ENCODE data around the gene ACO2. TPM values are rescaled to one million over a fixed set of nuclear protein-coding genes. Genes with fewer than 3 reads are reported as not detected.
"Not testable (repeated sequence)": the region's sequence is repeated elsewhere in the genome, so short reads cannot be mapped to it uniquely, and the experiment has no call there.

The ACO2 gene
- total RNA-seq, 1 donor from 2014 or later = 122 TPM

- no peak for DNase-seq (ENCODE audit: low read depth)
Observed at GRCh38 chr22:41539146-41540005, 70.5 kb downstream of the ACO2 start.

- DNase-seq (ENCODE audit: low read depth) = no peak
Observed at GRCh38 chr22:41540006-41540315, 71.0 kb downstream of the ACO2 start.

DNA sequence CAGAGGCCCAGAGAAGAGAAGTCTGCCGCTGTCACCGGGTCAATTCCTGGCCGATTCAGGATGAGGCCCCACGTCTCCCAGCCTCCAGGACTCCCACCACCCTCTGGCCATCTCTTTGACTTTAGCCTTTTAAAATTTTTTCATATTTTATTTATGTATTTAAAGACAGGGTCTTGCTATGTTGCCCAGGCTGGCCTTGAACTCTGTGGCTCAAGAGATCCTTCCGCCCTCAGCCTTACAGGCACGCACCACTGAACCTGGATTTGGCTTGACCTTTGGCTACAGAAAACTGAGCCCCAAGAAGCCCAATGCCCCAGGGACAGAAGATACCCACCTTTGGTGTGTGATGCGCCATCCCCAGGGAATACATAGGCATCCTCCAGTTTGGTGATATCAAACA is 71.4 kb downstream of the ACO2 start:
- no peak for DNase-seq (ENCODE audit: low read depth)

GRCh38 chr22:41541484-41541883 is 72.6 kb downstream of the ACO2 start:
- no peak for DNase-seq (ENCODE audit: low read depth)

DNA sequence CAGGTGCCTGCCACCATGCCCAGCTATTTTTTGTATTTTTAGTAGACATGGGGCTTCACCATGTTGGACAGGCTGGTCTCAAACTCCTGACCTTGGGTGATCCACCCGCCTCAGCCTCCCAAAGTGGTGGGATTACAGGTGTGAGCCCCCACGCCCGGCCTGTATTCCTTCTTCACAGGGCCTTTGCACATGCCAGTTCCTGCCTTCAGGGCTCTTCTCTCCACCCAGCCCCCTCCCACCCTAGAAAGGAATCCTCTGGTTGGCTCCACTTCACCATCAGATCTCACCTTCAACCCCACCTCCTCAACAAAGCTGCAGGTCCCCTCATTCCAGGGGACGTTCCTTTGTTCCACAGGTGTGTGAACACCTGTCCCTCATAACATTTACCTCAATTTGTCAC is 73.3 kb downstream of the ACO2 start:
- no peak for DNase-seq (ENCODE audit: low read depth)

DNA sequence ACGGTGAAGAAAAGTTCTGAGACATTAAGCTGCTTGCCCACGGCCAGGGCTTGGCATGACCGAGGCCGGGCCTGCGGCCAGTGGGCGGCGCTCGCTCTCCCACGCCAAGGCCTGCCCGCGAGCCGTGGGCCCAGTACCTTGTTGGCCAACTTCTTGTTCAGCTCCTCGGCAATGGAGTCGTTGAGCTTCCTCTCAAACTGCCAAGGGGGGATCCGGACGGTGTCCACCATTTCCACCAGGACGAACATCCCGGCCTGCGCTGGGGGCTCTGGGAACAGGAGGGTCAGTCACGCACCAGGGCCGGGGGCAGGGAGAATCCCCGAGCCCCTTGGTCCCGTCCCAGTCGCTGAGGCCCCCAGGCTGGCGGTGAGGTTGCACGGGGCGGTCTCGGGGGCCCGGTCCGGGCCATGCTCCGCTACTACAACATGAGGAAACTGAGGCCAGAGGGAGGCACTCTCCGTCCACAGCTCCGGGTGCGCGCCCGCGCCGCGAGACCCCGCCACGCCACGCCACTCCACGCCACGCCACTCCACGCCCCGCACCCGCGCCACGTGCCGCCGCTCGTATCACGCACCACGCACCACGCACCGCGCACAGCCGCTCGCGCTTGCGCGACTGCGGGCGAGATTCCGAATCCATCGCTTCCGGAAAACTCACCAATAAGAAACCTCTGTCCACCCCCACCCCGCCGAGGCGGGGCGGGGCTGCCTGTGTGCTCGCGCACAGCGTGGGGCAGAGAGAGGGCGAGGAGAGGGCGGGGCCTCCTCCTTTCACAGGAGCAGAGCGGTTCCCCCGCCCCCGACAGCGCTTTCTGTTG is 75.1 kb downstream of the ACO2 start, which contains the start of gene POLR3H:
Gene POLR3H, minus strand, starts transcription at position 617 of the 817 bp plus-strand sequence. Its CDS starts 369 bp downstream, at position 248.
- DNase-seq (ENCODE audit: low read depth) = peak; percentile 98

GRCh38 chr22:41544671-41545476 is 76.0 kb downstream of the ACO2 start:
- DNase-seq (ENCODE audit: low read depth) = no peak

DNA sequence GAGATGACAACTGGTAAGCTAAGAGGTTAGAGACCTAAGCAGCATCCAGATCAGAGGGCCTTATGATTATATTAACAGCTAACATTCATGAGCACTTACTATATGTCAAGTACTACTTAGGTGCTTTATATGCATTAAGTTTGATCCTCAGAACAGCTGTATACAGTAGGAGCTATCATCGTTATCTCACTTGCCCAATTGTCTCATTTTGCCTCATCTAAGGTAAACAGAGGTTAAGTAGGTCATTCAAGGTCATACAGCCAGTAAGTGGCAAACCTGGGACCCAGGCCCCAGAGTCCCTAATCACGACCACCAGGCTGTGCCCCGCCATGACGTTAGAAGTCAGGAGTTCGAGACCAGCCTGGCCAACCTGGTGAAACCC is 79.9 kb downstream of the ACO2 start:
- DNase-seq (ENCODE audit: low read depth) = no peak

DNA sequence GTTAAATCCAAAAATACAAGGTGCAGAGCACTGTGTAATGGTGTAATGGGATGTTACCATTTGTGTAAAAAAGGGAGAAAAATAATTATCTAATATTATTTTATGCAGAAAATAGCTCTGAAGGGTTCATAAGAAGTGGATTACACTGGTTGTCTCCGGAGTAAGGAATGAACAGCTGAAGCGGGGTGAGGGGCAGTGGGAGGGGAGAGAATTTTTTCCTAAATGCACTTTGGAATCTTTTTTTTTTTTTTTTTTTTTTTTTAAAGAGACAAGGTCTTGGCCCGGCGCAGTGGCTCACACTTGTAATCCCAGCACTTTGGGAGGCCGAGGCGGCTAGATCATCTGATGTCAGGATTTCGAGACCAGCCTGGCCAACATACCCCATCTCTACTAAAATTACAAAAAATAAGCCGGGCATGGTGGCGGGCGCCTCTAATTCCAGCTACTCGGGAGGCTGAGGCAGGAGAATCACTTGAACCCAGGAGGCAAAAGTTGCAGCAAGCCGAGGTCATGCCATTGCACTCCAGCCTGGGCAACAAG is 82.1 kb downstream of the ACO2 start:
- DNase-seq (ENCODE audit: low read depth) = peak; percentile 75

- DNase-seq (ENCODE audit: low read depth) = no peak
Observed at GRCh38 chr22:41551877-41552582, 83.1 kb downstream of the ACO2 start.

DNA sequence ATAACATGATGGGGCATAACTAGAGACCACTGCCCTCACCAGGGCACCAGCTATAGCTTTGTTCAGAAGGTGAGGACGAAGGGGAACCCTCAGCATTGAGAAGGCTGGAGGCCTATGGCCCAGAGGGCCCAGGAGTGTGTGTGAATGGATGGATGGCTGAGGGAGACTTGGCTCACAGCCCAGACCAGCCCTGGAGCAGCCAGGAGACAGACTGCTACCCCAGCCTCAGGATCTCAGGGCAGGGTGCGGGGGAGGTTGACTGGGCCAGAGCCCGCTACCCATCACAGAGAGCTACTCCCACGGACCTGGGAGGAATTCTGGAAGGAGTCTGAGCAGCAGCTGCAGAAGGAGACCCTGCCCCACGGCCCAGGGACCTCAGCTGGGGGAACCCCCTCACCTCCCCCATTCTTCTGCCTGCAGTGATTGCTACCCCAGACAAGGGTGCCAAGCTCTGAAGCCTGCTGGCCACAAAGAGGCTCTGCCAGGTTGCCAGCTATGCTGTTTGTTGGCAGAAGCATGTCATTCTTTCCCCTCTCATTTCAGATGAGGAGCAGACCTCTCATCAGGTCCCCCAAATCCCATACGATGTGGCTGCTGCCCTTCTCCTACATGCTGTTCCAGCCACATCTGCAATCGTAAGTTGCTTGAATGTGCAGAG is 86.5 kb downstream of the ACO2 start:
- no peak for DNase-seq (ENCODE audit: low read depth)

- no peak for DNase-seq (ENCODE audit: low read depth)
Observed at GRCh38 chr22:41556561-41556960, 87.6 kb downstream of the ACO2 start.

- DNase-seq (ENCODE audit: low read depth) = peak; percentile 98
Observed at GRCh38 chr22:41557401-41558240, 88.7 kb downstream of the ACO2 start.

DNA sequence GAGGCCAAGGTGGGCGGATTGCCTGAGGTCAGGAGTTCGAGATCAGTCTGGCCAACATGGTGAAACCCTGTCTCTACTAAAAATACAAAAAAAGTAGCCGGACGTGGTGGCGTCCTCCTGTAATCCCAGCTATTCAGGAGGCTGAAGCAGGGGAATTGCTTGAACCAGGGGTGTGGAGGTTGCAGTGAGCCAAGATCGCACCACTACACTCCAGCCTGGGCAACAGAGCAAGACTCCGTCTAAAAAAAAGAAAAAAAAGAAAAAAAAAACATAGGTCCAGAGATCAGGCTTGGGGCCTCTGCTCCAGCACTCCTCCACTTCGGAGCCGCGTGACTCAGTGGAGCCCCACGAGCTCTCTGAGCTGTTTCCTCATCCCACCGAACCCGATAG is 89.3 kb downstream of the ACO2 start:
- DNase-seq (ENCODE audit: low read depth) = not testable (repeated sequence)

DNA sequence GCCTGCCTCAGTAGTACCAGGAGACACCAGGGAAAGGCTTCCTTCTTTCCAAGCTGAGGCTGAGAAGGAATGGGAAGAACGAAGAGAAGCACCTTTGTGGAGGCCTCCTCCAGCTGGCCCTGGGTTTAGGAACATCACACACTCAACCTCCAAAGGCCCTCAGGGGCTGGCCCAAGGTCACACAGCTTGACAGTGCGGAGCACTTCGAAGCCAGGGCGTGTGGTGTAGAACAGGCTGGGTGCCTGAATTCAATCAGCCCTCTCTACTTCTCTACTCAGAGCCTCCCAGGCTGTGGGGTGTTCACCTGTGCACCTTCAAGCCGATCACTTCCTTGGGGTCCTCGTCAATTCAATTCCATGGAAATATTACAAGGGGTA is 91.2 kb downstream of the ACO2 start:
- DNase-seq (ENCODE audit: low read depth) = no peak

GRCh38 chr22:41561335-41561734 is 92.4 kb downstream of the ACO2 start:
- DNase-seq (ENCODE audit: low read depth) = peak; percentile 83

GRCh38 chr22:41561788-41562187 is 92.9 kb downstream of the ACO2 start:
- DNase-seq (ENCODE audit: low read depth) = no peak

DNA sequence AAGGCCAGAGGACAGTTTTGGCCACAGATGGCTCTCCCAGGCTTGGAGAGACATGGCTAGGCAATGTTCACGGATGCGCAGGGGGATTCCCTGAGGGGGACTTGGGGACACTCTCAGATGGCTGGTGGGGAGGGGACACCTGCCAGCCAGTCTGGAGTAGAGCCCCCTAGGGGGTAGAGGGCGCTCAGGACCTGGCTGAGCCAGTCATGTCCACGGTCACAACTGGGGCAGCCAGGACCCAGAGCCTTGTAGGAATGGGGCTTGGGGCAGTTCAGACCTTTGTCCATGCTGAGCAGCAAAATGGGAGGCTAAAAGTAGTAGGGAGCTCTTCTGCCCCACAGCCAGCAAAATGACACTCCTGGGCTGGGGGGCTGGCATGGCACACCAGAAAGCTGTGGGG is 93.5 kb downstream of the ACO2 start:
- DNase-seq (ENCODE audit: low read depth) = no peak

DNA sequence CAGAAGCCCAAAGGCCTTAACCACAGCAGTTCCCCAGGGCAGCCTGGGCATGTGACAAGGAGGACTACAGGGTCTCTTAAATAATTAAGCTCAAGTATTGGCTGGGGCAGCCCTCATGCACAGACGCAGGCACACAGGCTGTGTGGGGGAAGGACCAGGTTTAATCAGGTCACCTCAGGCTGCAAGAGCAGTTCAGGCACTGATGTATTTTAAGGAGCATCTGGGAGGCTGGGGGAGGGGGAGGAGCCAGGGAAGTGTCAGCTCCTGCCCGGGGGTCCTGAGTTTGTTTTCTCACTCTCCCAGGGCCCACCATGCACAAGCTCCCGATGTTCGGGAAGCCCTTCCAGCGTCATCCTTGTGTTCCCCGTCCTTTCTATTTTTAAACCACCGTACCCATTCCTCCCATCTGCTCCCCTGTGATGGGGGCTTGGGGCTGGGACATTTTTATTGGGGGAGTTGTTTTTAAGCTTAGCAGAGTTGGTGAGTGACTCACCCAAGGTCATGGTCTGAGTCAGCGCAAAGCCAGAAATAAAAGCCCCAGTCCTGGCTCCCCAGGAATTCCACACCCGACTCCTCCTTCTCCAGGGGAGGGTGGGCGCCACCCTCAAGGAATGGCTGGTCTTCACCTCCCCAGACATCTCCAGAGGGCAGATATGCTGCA is 94.3 kb downstream of the ACO2 start:
- DNase-seq (ENCODE audit: low read depth) = peak; percentile 92

All from myocyte (in vitro differentiated cells).